IPS-18a (cell line): ENCODE measurements around the gene DDX10.
A peak's percentile ranks its signal among the peaks of the same experiment; 100 is the strongest.

Experiments used
- H3K27ac ChIP-seq: one replicate; pipeline ENCODE4 v1.5.1; 2013; ENCODE audit warnings: low read length
- H3K27me3 ChIP-seq: one replicate; pipeline ENCODE4 v1.6.1; 2013; ENCODE audit warnings: mild to moderate bottlenecking, low read length; ENCODE audit not compliant: control insufficient read depth, insufficient read depth
- H3K36me3 ChIP-seq: one replicate; pipeline ENCODE4 v1.6.1; 2013; ENCODE audit warnings: low read depth, low read length; ENCODE audit not compliant: control insufficient read depth
- H3K4me1 ChIP-seq: one replicate; pipeline ENCODE4 v1.6.1; 2013; ENCODE audit warnings: low read depth, low read length; ENCODE audit not compliant: control insufficient read depth
- H3K4me3 ChIP-seq: one replicate; pipeline ENCODE4 v1.5.1; 2013; ENCODE audit warnings: low read length
- H3K9ac ChIP-seq: one replicate; pipeline ENCODE4 v1.6.1; 2013; ENCODE audit warnings: mild to moderate bottlenecking, low read length, moderate library complexity
- H3K9me3 ChIP-seq: one replicate; pipeline ENCODE4 v1.6.1; 2013; ENCODE audit warnings: low read depth, low read length; ENCODE audit not compliant: control insufficient read depth

The DDX10 gene

DNA sequence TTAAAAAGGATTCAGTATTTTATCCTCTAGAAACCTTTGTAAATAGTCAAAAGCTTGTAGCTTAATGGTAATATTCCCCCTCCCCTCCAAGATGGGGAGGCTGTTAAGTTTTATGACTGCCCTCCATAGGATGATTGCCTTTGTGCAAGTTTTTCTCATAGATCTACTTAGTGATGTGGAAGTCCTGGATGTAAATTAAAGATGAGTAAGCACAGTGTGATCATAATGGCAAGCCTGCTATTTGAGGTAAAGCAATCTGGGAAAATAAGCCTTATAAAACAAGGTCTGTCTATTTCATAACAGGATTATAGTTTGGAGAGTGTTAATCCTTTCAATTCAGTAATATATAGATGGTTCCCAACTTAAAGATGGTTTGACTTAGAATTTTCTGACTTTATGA is 216.3 kb downstream of the DDX10 start:
- Histone ChIP-seq H3K27me3 (no peaks in the 10 kb centered on the region), H3K4me1 (peaks cover 6% of the 10 kb centered on the region), H3K36me3 (no peaks in the 10 kb centered on the region), H3K9me3 (no peaks in the 10 kb centered on the region), H3K27ac (no peak overlapping the region), H3K4me3 (no peak overlapping the region), H3K9ac (no peak overlapping the region)

DNA sequence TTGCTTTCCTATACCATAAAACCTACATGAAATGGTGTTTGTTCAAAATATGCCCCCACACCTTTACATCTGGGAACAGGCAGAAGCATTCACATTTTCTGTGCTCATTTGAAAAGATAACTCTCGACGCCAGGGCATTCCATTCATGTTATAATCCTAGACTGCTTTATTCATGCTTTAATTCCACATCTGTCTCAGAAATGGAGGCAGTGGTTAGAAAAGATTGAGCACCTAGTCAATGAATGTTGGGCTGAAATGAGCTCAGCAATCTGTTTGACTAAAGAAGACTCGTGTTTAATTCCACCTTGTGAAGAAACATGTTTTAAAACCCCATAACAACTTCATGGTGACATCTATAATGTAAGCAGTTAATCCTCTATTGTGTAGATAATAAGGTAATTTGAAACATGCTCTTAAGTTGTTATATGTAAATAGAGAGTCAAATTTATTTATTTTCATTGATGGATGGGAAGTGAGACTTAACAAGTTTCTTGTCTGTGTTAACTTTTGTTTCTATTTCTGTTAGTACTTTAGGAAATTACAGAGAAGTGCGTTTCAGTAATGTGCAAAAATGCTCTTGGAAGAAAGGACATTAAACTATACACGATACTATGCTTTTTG is 217.5 kb downstream of the DDX10 start:
- Histone ChIP-seq H3K27ac (no peak overlapping the region), H3K4me3 (no peak overlapping the region), H3K27me3 (no peaks in the 10 kb centered on the region), H3K9me3 (no peaks in the 10 kb centered on the region), H3K9ac (no peak overlapping the region), H3K4me1 (peaks cover 12% of the 10 kb centered on the region), H3K36me3 (no peaks in the 10 kb centered on the region)

DNA sequence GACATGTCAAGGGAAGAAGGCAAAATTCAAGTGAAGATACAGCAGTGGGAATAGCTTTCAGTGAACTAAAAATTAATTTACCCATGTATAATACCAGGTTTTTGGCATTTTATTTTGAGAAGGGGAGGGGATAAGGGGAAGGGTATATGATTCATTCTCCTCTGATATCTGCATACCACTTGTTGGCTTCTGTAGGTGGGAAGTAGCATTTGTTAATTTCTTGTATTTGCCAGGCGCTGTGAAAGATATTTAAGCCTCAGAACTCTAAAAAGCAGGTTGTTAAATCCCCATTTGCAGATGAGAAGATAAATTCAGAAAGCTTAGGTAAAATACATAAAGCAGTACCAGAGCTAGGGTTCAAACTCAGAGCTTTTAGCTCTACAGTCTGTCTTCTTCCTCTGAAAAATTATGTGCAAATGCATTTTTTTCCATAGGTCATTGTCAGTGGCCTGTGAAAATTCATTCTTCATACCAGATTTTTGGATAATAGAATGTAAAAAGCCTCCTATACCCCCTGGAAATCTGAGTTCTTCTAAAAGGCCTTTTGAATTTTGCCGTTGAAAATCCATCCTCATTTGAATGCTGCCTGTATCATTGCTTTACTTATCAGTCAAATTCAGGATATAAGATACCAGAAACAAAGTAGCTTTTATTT is 221.3 kb downstream of the DDX10 start:
- H3K9ac ChIP-seq = peak overlapping the region; percentile 3
- no peaks in the 10 kb centered on the region for H3K36me3 ChIP-seq
- H3K4me1 ChIP-seq = peaks cover 25% of the 10 kb centered on the region
- H3K9me3 ChIP-seq = no peaks in the 10 kb centered on the region
- H3K27me3 ChIP-seq = no peaks in the 10 kb centered on the region
- H3K4me3 ChIP-seq = no peak overlapping the region
- H3K27ac ChIP-seq = no peak overlapping the region

DNA sequence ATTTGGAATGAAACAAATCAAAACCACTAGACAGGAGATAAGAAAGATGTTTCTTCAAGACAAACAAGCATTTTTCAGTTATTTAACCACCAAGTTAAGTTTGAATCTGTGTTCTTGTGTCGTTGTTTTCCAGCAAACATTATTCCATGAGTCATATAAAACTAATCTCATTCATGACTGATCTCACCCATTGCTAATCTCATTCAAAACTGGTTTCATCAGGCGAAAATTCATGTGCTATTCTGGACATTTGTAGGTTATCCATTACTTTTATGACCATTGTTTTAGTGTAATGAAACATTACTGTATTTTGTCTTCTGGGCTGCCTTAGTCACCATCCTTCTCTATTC is 221.8 kb downstream of the DDX10 start:
- no peak overlapping the region for H3K4me3 ChIP-seq
- H3K9ac ChIP-seq = peak overlapping the region; percentile 3
- no peak overlapping the region for H3K27ac ChIP-seq
- no peaks in the 10 kb centered on the region for H3K36me3 ChIP-seq
- peaks cover 26% of the 10 kb centered on the region for H3K4me1 ChIP-seq
- H3K27me3 ChIP-seq = no peaks in the 10 kb centered on the region
- H3K9me3 ChIP-seq = no peaks in the 10 kb centered on the region

DNA sequence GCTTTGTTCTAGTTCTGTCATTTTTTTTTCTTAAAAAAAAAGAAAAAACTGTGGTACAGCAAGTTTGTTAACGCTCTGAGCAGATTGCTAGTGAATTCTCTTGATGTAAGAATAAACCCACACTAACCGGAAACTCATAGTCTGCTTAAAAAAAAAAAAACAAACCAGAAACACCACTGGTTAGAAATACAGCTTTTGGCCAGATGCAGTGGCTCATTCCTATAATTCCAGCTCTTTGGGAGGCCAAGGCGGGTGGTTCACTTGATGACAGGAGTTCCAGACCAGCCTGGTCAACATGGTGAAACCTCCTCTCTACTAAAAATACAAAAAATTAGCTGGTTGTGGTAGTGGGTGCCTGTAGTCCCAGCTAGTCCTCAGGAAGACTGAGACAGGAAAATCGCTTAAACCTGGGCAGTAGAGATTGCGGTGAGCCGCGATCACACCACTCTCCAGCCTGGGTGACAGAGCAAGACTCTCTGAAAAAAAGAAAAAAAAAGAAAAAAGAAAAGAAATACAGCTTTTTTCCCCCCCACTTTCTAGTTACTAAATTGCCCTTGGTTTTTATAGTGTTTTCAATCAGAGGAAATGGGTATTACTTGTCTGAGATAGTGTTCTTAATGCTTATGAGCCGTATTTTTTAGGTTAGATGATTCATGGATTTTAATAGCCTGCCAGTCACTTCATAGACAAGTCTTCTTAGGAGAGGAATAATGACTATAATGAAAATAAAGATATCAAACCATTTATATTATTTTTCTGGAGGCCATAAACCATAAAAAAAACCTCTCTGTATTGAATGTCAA is 222.8 kb downstream of the DDX10 start:
- Histone ChIP-seq H3K9ac (no peak overlapping the region), H3K4me1 (peaks cover 26% of the 10 kb centered on the region), H3K4me3 (no peak overlapping the region), H3K27me3 (no peaks in the 10 kb centered on the region), H3K36me3 (no peaks in the 10 kb centered on the region), H3K9me3 (no peaks in the 10 kb centered on the region), H3K27ac (no peak overlapping the region)

DNA sequence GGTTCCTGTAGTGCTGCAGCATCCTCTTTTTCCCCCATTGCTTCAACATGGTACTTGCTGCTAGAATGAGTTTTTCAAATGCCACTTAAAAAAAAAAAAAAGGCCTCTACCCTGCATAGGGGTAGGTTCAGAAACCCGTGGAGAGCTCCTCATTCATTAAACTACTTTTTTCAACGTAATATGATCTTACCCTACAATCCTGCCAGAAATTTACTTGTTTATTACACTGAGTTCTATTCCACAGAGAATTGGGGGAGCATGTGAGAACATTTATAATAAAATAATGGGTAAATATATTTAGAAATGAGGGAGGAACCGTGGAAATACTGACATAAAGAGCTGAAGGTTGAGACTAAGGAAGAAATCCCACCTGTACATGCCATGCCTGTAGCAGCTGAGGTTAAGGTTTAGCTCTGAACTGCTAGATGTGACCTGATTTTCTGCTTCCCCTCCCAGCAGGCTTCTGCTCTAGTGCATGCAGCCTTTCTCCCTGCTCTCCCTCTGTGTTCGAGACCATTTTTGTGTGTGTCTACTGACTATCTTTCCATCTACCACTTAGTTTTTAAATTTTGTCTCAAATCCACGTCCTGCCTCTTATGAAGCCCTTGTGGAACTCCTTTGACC is 225.7 kb downstream of the DDX10 start:
- no peak overlapping the region for H3K9ac ChIP-seq
- H3K9me3 ChIP-seq = no peaks in the 10 kb centered on the region
- H3K27ac ChIP-seq = no peak overlapping the region
- peaks cover 38% of the 10 kb centered on the region for H3K4me1 ChIP-seq
- H3K4me3 ChIP-seq = no peak overlapping the region
- no peaks in the 10 kb centered on the region for H3K27me3 ChIP-seq
- H3K36me3 ChIP-seq = no peaks in the 10 kb centered on the region

DNA sequence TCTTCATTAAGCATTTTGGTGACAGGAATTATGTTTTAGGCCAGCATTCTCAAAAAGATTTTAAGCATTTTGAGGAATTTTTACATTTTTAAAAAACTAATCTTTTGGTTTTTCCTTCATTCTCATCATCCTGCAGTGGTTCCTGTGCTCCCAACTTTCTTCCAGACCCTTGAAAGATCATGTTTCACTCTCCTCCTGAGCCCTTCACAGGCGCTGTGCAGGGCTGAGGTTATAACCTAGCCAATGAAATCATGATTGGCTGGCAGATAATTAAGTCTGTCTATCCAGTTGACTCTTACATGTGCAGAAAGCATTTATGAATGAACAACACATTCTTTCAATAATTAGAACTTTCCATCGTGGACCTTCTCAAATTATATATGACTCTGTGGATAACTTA is 226.3 kb downstream of the DDX10 start:
- H3K36me3 ChIP-seq = no peaks in the 10 kb centered on the region
- H3K9ac ChIP-seq = no peak overlapping the region
- H3K4me1 ChIP-seq = peaks cover 40% of the 10 kb centered on the region
- no peak overlapping the region for H3K4me3 ChIP-seq
- H3K9me3 ChIP-seq = no peaks in the 10 kb centered on the region
- no peak overlapping the region for H3K27ac ChIP-seq
- H3K27me3 ChIP-seq = no peaks in the 10 kb centered on the region

DNA sequence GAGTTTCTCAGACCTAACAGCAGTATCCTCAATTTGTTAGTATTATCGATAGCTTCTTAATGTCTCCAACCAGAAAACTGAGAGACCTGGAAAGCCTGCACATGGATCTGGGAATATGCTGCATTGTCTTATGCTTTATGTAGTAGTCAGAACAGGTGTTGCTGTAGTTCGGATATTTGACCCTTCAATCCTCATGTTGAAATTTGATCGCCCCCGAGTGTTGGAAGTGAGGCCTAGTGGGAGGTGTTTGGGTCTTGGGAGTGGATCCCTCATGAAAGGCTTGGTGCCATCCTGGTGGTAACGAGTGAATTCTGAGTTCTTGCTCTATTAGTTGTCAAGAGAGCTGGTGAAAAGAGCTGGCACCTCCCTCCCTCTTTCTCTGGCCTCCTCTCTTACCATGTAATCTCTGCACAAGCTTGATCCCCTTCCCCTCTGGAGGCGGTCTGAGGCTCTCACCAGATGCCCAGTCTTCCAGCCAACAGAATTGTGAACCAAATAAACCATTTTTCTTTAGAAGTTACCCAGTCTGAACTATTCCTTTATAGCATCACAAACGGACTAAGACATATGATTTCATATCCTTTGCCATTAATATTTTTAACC is 227.1 kb downstream of the DDX10 start:
- no peak overlapping the region for H3K27ac ChIP-seq
- H3K4me3 ChIP-seq = no peak overlapping the region
- no peaks in the 10 kb centered on the region for H3K9me3 ChIP-seq
- H3K27me3 ChIP-seq = no peaks in the 10 kb centered on the region
- peaks cover 40% of the 10 kb centered on the region for H3K4me1 ChIP-seq
- H3K9ac ChIP-seq = no peak overlapping the region
- no peaks in the 10 kb centered on the region for H3K36me3 ChIP-seq

DNA sequence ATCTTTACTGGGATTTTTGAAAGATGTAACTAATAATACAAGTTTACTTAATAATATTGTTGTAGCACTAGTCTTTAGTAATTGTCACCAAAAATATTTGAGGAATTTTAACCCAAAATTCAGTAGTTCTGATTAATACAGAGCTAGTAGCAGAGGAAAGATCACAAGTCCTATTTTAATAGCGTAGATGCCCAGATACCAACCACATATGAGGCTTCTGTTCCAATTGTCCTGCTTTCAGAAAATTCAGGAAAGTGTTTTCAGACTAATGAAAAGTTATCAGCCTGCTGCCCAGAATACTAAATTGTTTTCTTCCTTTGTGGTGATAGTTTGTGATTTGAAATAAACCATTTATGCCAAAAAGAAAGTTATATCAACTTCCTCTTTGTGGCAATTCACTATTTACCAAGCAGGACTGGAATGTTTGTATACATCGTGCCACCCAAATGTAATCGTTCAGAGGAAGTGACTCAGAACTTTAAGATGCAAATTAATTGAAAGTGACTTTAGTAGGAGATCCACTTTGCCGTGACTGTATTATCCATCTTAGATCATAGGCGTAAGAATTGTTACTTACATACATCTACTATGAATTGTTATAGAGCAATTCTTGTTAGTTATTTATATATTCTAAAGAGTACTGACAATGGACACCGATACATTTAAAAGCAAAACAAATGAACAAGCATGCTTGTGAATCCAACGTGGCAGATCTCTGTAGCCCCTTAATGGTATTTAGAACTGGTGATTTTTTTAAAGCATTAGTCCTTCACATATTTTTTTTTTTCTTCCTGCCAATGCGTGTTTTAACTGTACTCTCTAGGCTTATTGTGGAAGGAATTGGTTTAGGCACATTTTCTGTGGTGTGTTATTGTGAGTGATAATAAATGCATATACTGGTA is 231.0 kb downstream of the DDX10 start:
- H3K4me1 ChIP-seq = peaks cover 29% of the 10 kb centered on the region
- peaks cover 5% of the 10 kb centered on the region for H3K9me3 ChIP-seq
- H3K27ac ChIP-seq = no peak overlapping the region
- H3K9ac ChIP-seq = no peak overlapping the region
- no peaks in the 10 kb centered on the region for H3K27me3 ChIP-seq
- no peaks in the 10 kb centered on the region for H3K36me3 ChIP-seq
- H3K4me3 ChIP-seq = no peak overlapping the region

DNA sequence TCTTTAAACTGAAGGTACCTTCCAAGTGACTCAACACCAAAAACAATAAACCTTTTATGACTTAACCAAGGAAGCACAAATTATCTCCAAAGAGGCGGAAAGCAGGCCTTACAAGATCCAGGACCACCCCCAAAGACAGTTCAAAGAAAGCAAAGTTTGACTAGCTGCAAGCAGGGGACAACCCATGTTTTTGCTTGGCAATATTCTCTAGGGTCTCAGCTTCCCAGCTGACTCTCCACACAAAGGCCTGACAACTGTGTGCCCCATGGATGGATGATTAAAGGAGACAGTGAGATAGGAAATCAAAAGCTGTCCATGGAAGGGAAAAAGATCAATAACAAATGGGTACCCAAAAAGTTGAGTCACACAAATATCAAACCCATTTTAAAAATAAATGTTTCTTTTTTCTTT is 232.2 kb downstream of the DDX10 start:
- no peaks in the 10 kb centered on the region for H3K36me3 ChIP-seq
- peaks cover 25% of the 10 kb centered on the region for H3K4me1 ChIP-seq
- H3K27me3 ChIP-seq = no peaks in the 10 kb centered on the region
- H3K9me3 ChIP-seq = peaks cover 5% of the 10 kb centered on the region
- H3K9ac ChIP-seq = no peak overlapping the region
- no peak overlapping the region for H3K4me3 ChIP-seq
- no peak overlapping the region for H3K27ac ChIP-seq
